Stomach smooth muscle (tissue), 2 donors: ENCODE results near the gene UBE2D3.
"Not testable (repeated sequence)": the region's sequence is repeated elsewhere in the genome, so short reads cannot be mapped to it uniquely, and the experiment has no call there.

Source experiments
- H3K27ac ChIP-seq: one replicate; pipeline ENCODE4 v1.7.0; 2013; ENCODE audit warnings: mild to moderate bottlenecking, low read length, inconsistent platforms
- H3K27me3 ChIP-seq, 2 donors: one replicate each; pipeline ENCODE4 v1.7.0; 2013; ENCODE audit warnings: low read length in 2 of 2; ENCODE audit not compliant: insufficient read depth in 2 of 2, control insufficient read depth in 1 of 2
- H3K36me3 ChIP-seq, 2 donors: one replicate each; pipeline ENCODE4 v1.7.0; 2013; ENCODE audit warnings: low read length in 2 of 2; ENCODE audit not compliant: control insufficient read depth in 2 of 2, insufficient read depth in 2 of 2
- H3K4me1 ChIP-seq: one replicate; pipeline ENCODE4 v1.7.0; 2013; ENCODE audit warnings: low read length; ENCODE audit not compliant: control insufficient read depth, insufficient read depth
- H3K4me3 ChIP-seq, 2 donors: one replicate each; pipeline ENCODE4 v1.7.0; 2013; ENCODE audit warnings: low read length in 2 of 2
- H3K9ac ChIP-seq, 2 donors: one replicate each; pipeline ENCODE4 v1.7.0; 2013; ENCODE audit warnings: low read length in 2 of 2, mild to moderate bottlenecking in 1 of 2
- H3K9me3 ChIP-seq, 2 donors: one replicate each; pipeline ENCODE4 v1.7.0; 2013; ENCODE audit warnings: low read length in 2 of 2; ENCODE audit not compliant: control insufficient read depth in 2 of 2
- donor health status: healthy.
- donor health status: Pancreatic carcinoma.

Gene UBE2D3

DNA sequence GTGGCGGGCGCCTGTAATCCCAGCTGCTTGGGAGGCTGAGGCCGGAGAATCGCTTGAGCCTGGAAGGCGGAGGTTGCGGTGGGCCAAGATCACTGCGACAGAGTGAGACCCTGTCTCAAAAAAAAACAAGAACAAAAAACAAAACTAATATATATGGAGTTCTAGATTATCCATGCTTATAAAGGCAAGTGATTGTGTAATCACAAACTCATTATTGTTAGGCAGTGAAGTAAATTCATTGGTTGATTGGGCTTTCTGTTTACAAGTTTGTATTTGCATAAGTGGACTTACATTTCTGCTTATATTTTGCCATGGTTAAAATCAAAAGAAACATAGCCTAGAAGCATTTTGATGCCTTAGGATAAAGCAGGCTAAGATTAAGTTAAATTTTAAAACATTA, 2.5 kb upstream of the UBE2D3 start:
- no peaks in the 10 kb centered on the region for H3K9me3 ChIP-seq
- peaks cover 0 to 3% of the 10 kb centered on the region in 2 donors for H3K36me3 ChIP-seq
- no peak overlapping the region for H3K27ac ChIP-seq
- H3K4me3 ChIP-seq = no peak overlapping the region
- no peak overlapping the region for H3K9ac ChIP-seq
- peaks cover 4% of the 10 kb centered on the region for H3K4me1 ChIP-seq
- no peaks in the 10 kb centered on the region for H3K27me3 ChIP-seq

DNA sequence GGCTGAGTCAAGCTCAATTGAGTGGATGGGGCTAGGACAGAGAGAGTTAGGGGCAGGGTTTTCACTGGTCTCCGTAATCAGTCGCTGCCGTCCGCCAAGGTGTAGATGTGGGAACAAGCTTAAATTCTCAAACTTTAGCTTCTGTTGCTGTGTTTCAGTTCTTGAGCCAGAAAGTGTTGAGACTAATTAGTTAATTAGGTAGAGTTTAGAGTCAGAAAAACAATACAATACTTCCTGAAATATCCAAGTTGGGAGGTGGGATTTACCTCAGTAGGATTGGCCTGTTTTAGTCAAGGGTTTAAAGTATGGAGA, 1.1 kb upstream of the UBE2D3 start:
- Histone ChIP-seq H3K4me1 (peaks cover 7% of the 10 kb centered on the region), H3K4me3 (peak overlapping the region; percentile 89 to 100), H3K27me3 (no peaks in the 10 kb centered on the region), H3K9ac (peak overlapping the region; percentile 96 to 98), H3K9me3 (no peaks in the 10 kb centered on the region), H3K36me3 (peaks cover 0 to 3% of the 10 kb centered on the region in 2 donors), H3K27ac (peak overlapping the region; percentile 99)

DNA sequence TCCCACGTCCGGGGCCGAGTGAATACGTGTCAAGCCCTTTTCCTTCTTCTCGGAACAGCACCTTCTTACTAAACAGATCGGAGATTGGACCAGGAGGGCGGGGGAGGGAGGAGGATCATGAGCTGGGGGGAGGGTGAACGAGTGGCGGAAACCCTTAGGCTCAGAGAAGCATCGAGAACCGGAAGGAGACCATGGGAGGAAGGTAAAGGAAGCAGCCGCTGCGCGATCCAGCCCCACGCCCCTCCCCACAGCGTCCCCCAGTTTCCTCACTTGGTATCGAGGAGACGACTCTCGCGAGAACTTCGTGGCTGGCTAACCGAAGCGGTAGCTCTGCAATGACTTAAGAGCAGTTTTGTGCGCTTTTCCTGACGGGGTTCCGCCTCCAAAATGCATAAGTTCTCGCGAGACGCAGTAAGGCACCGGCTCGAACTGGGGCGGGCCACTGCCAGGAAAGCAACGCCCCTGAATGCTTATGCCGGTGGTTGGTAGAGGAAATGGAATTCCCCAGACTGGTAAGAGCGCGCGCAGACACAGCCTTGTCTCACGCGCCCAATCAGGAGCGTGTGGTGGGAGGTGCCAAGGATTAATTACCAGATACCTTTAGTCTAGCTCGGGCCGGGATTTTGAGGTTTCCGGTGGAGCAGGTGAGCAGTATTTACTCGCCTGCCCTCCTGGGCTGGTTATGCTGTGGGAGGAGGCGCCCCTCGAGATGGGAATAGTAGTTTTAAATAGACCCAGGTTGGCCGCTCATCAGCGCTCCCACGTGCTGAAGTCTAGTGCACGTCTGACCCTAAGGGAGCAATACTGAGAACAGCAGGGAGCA, 534 bp upstream of the UBE2D3 start:
- Histone ChIP-seq H3K4me3 (peak overlapping the region; percentile 89 to 100), H3K36me3 (peaks cover 0 to 3% of the 10 kb centered on the region in 2 donors), H3K9me3 (no peaks in the 10 kb centered on the region), H3K4me1 (peaks cover 11% of the 10 kb centered on the region), H3K27ac (peak overlapping the region; percentile 99), H3K9ac (peak overlapping the region; percentile 96 to 98), H3K27me3 (no peaks in the 10 kb centered on the region)

DNA sequence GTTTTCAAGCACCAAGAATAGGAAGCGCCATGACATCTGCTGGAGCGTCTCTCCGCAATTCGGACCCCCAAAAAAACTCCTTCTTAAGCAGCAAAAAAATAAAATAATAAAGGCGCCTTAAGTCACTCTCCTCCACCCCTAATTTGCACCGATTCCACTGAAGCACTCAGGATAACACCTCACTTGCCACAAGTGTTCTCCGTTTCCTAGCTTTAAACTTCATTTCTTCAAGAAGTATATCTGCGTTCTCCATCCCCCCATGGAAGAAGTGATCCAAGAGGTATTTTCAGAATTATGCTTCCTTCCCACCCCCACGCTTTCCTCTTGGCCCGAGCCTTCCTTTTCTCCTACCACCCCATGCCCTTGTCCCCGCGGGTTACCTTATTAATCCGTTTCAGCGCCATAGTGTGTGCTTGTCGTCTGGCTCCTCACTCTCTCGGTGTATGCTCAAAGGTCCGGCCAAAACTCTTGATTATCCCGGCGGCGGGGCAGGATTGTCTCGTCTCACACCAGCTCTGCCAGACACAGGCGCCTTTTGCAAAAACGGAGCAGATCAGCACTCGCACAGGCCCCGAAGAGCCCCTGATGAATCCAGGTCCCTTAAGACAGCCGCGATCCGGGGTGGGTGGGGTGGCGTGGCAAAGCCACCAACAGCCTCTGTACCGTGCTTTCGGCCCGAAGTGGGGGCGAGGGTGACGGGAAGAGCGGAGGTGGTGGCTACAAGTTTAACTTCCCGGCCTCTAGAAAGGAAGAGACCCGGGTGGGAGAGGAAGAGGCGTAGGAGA, 1.1 kb downstream of the UBE2D3 start:
- Histone ChIP-seq H3K4me1 (peaks cover 12% of the 10 kb centered on the region), H3K4me3 (peak overlapping the region; percentile 89 to 100), H3K9me3 (no peaks in the 10 kb centered on the region), H3K9ac (peak overlapping the region; percentile 96 to 98), H3K27ac (peak overlapping the region; percentile 99), H3K36me3 (peaks cover 0 to 3% of the 10 kb centered on the region in 2 donors), H3K27me3 (no peaks in the 10 kb centered on the region)

DNA sequence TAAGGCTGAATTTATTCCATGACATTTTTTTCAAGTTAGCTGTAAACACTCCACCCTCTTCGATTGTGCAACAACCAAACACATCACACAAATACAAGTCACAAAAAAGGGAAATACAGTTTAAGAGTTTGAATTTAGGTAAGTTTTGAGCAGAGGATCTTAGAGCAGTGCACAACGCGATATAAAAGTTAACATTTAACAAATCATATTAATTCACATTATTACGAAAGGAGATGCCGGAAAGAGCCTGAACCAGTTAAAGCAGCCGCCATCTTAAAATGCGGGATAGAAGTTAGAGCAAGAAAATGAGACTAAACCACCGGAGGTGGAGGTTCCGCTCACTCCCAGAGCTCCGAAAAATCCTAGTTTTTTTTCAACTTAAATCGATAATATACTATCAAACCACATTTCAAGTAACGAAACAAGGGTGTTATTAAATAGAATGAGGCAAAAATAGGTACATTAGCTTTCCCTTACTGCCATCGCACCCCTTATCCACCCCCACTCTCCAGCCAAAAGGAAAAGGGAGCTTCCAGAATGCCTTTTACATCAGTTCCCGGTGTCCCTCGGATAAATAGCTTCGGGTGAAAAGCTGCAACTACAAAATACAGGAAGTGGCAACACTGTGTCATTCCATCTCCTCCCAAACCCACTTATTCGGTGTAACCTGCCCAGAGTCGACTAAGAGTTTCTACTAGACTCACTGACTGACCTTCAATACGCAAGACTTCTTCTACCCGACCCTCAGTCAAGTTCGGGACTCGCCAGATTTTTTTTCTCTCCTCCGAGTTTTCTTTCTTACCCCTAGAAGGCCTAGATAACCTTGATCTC, 1.9 kb downstream of the UBE2D3 start:
- Histone ChIP-seq H3K27ac (peak overlapping the region; percentile 99), H3K9ac (peak overlapping the region; percentile 96 to 98), H3K9me3 (no peaks in the 10 kb centered on the region), H3K36me3 (peaks cover 0 to 3% of the 10 kb centered on the region in 2 donors), H3K27me3 (no peaks in the 10 kb centered on the region), H3K4me1 (peaks cover 12% of the 10 kb centered on the region), H3K4me3 (peak overlapping the region; percentile 89 to 100)

DNA sequence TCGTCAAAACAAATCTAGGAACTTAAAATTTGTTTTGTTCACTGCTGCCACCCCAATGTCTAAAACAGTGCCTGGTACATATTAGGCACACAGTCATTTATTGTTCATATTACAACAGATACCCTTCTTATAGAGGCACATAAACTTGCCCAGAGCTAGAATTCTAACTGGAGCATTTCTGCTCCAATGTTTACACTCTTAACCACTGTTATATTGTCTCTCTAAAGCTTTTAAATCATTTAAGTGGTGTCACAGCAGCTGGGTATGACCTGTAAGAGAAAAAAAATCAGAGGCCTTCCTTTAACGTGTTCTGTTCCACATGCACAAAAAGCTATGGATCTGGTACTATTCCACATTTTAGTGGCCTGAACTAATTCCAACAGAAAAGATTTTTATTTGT, 3.0 kb downstream of the UBE2D3 start:
- peak overlapping the region in 1 of 2 donors; percentile 96 for H3K9ac ChIP-seq
- peaks cover 17% of the 10 kb centered on the region for H3K4me1 ChIP-seq
- H3K27me3 ChIP-seq = no peaks in the 10 kb centered on the region
- peak overlapping the region; percentile 89 to 100 for H3K4me3 ChIP-seq
- peaks cover 0 to 3% of the 10 kb centered on the region in 2 donors for H3K36me3 ChIP-seq
- H3K9me3 ChIP-seq = no peaks in the 10 kb centered on the region
- H3K27ac ChIP-seq = no peak overlapping the region

DNA sequence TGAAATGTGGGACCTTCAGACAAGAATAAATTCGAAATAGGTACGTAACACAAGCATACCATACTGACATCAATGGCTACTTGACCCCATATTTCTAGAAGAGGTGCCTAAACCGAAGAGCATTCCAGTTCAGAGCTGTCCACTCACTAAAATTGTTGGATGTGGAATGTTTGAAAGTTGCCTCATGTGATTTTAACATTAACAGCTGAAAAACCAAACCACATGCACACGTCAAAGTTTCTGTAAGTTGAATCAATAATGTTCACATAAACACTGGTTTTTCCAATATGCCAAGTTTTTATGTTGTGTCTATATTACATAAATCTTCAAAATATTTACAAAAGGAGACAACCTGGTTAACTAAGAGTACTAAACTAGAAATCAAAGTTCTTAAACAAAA, 3.5 kb downstream of the UBE2D3 start:
- Histone ChIP-seq H3K27ac (no peak overlapping the region), H3K27me3 (no peaks in the 10 kb centered on the region), H3K4me1 (peaks cover 13% of the 10 kb centered on the region), H3K36me3 (peaks cover 0 to 3% of the 10 kb centered on the region in 2 donors), H3K9me3 (no peaks in the 10 kb centered on the region), H3K9ac (peak overlapping the region in 1 of 2 donors; percentile 96), H3K4me3 (peak overlapping the region; percentile 89 to 100)

DNA sequence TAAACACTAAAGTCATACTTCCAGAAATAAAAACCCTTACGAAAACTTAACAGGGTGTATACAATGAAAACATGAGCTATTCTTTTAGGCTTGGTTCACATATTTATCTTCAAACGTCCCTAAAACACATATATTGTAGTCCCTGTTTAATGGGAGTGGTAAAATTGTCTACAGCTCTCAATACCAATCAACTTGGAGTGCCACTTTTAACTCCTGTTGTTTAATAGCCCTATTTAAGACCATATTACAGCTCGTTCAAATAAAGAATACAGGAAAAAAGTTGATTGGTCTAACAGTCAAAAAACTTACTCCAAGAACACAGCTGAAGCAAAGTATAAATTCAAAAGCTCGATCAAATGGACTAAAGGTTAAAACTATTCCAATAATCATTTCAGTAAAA, 3.9 kb downstream of the UBE2D3 start:
- Histone ChIP-seq H3K4me1 (peaks cover 13% of the 10 kb centered on the region), H3K9me3 (no peaks in the 10 kb centered on the region), H3K4me3 (peak overlapping the region; percentile 89 to 100), H3K27me3 (no peaks in the 10 kb centered on the region), H3K27ac (peak overlapping the region; percentile 12), H3K9ac (peak overlapping the region in 1 of 2 donors; percentile 4), H3K36me3 (peaks cover 0 to 3% of the 10 kb centered on the region in 2 donors)

DNA sequence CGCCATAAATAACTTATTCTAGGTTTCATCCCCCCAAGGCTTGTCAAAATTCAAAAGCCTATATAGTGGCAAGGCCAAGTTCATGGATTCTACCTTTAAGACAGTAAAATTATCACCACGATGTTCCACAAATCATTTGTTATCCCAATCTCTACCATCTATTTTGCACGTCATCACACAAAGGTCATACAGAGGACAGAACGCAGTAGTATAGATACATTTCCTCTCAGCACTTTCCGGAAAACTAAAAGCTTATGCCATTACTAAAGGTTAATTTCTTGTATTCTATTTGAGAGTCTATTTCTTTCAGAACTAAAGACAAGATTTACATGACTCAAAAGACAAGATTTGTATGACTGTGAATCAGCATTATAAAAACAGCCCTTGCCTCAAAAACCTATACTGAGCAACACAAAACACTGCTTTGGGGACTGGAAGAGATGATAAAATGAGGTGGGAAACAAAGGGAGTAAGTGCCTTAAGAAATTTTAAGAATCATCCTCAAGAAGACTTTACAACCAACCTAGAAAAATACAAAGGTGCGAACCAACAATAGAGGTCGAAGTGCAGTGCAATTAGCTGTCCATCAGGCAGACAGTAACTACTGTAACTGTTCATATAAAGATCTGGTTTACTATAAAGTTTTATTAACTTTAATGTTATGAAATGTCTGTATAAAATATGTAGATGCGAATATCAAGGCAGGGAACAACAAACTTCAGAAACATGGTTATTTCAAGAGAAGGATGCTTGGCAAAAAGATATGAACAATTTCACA, 7.6 kb downstream of the UBE2D3 start:
- Histone ChIP-seq H3K9me3 (no peaks in the 10 kb centered on the region), H3K9ac (no peak overlapping the region), H3K27ac (no peak overlapping the region), H3K36me3 (no peaks in the 10 kb centered on the region), H3K4me1 (peaks cover 20% of the 10 kb centered on the region), H3K27me3 (no peaks in the 10 kb centered on the region), H3K4me3 (no peak overlapping the region)

DNA sequence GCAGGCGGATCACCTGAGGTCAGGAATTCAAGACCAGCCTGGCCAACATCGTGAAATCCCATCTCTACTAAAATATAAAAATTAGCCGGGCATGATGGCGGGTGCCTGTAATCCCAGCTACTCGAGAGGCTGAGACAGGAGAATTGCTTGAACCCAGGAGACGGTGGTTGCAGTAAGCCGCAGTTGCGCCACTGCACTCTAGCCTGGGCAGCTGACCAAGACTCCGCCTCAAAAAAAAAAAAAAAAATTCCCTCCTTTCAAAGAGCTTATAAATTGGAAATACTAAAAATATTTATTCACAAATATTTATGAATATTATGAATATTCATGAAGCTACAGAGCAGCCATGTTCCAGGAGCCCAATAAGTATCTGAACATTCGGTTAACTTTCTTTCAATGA, 8.3 kb downstream of the UBE2D3 start:
- H3K9me3 ChIP-seq, H3K36me3 ChIP-seq, H3K27me3 ChIP-seq, H3K4me3 ChIP-seq, H3K9ac ChIP-seq, H3K27ac ChIP-seq: not testable (repeated sequence)
- peaks cover 20% of the 10 kb centered on the region for H3K4me1 ChIP-seq
